Activated CD8-positive, alpha-beta T cell treated with anti-CD3 and anti-CD28 coated beads for 36 hours (primary cell): ENCODE measurements around the gene CTXND1. TPM values are rescaled to one million over a fixed set of nuclear protein-coding genes. Genes with fewer than 3 reads are reported as not detected.

Experiments used
- ATAC-seq: fragments of 200-7000 bp; cut with Tn5 transposase; one replicate; pipeline ENCODE4 v1.10.0; 2021; ENCODE audit warnings: mild to moderate bottlenecking, moderate library complexity
- CTCF ChIA-PET: fragments of 350-600 bp; sonication (Branson Sonifier 250); formaldehyde crosslinking; loops from one replicate; lab custom pipeline; 2021; ENCODE audit warnings: antibody characterized with exemption; lab: Charles Lee
- POLR2A ChIA-PET: fragments of 350-600 bp; sonication (Branson Sonifier 250); formaldehyde crosslinking; loops from one replicate; lab custom pipeline; 2021; ENCODE audit warnings: antibody characterized with exemption; lab: Charles Lee
- DNase-seq: peaks from one replicate; pipeline ENCODE4 v3.0.0-alpha.2; 2020
- H3K27ac Mint-ChIP-seq: one replicate; pipeline ENCODE4 v1.8.0; 2021; ENCODE audit warnings: mild to moderate bottlenecking, mixed read lengths
- H3K27me3 Mint-ChIP-seq: one replicate; pipeline ENCODE4 v1.8.0; 2021; ENCODE audit warnings: mixed read lengths
- H3K36me3 Mint-ChIP-seq: one replicate; pipeline ENCODE4 v1.8.0; 2021; ENCODE audit warnings: low read depth, mixed read lengths
- H3K4me1 Mint-ChIP-seq: one replicate; pipeline ENCODE4 v1.8.0; 2021; ENCODE audit warnings: low read depth, mixed read lengths
- H3K4me3 Mint-ChIP-seq: one replicate; pipeline ENCODE4 v1.8.0; 2021; ENCODE audit warnings: mild to moderate bottlenecking, moderate library complexity, mixed read lengths
- H3K9me3 Mint-ChIP-seq: one replicate; pipeline ENCODE4 v1.8.0; 2021; ENCODE audit warnings: mixed read lengths
- CTCF ChIP-seq: fragments of 200-600 bp; IDR thresholded peaks from one replicate; pipeline ENCODE4 v1.8.0; 2022; ENCODE audit warnings: antibody characterized with exemption, mild to moderate bottlenecking
- intact Hi-C: fragments of 100-400 bp; cut with micrococcal nuclease; formaldehyde crosslinking; loops from one replicate; pipeline ENCODE4 v1.10.0; 2022
- total RNA-seq, 2 experiments: library from RNA; stranded (reverse); gene quantifications; one replicate each; pipeline ENCODE4 v1.2.3, GENCODE V29; 2021

CTXND1 gene
- total RNA-seq, 2 experiments from 2014 or later: not detected

GRCh38 chr15:80231371-80231770 lies 20.6 kb downstream of the CTXND1 start:
- no peaks in the 10 kb centered on the region for H3K9me3 Mint-ChIP-seq
- no peaks in the 10 kb centered on the region for H3K4me1 Mint-ChIP-seq
- ATAC-seq (no peak), DNase-seq (no peak)
- TF ChIP-seq CTCF: no peak
- H3K27ac Mint-ChIP-seq: no peak overlapping the region
- peaks cover 30% of the 10 kb centered on the region for H3K27me3 Mint-ChIP-seq
- CTCF ChIA-PET: interaction anchor here (0.7 to 0.9 kb wide), 2 partner anchors 9 to 378 kb away, joined by 3 read pairs; no protein-coding TSS in a partner anchor
- H3K36me3 Mint-ChIP-seq: no peaks in the 10 kb centered on the region
- intact Hi-C loops: no loop called here
- H3K4me3 Mint-ChIP-seq: no peak overlapping the region
- POLR2A ChIA-PET: no interaction called here

GRCh38 chr15:80228959-80229610 lies 22.9 kb downstream of the CTXND1 start:
- CTCF ChIA-PET: no interaction called here
- no peak overlapping the region for H3K27ac Mint-ChIP-seq
- no peak overlapping the region for H3K4me3 Mint-ChIP-seq
- no peaks in the 10 kb centered on the region for H3K4me1 Mint-ChIP-seq
- H3K36me3 Mint-ChIP-seq: no peaks in the 10 kb centered on the region
- TF ChIP-seq CTCF: no peak
- peaks cover 35% of the 10 kb centered on the region for H3K27me3 Mint-ChIP-seq
- intact Hi-C loops: no loop called here
- POLR2A ChIA-PET: no interaction called here
- no peaks in the 10 kb centered on the region for H3K9me3 Mint-ChIP-seq
- DNase-seq (no peak), ATAC-seq (no peak)

GRCh38 chr15:80219955-80220354 lies 32.1 kb downstream of the CTXND1 start:
- DNase-seq (no peak), ATAC-seq (no peak)
- Mint-ChIP-seq H3K27ac (no peak overlapping the region), H3K4me1 (no peaks in the 10 kb centered on the region), H3K4me3 (no peak overlapping the region), H3K27me3 (peaks cover 11% of the 10 kb centered on the region), H3K36me3 (no peaks in the 10 kb centered on the region), H3K9me3 (no peaks in the 10 kb centered on the region)
- intact Hi-C loops: no loop called here
- POLR2A ChIA-PET: no interaction called here
- TF ChIP-seq CTCF: no peak
- CTCF ChIA-PET: no interaction called here

GRCh38 chr15:80217327-80217900 lies 34.6 kb downstream of the CTXND1 start:
- TF ChIP-seq CTCF: no peak
- no peak overlapping the region for H3K4me3 Mint-ChIP-seq
- H3K36me3 Mint-ChIP-seq: no peaks in the 10 kb centered on the region
- ChIA-PET CTCF (no interaction called here), POLR2A (no interaction called here)
- H3K9me3 Mint-ChIP-seq: no peaks in the 10 kb centered on the region
- H3K27ac Mint-ChIP-seq: no peak overlapping the region
- peaks cover 14% of the 10 kb centered on the region for H3K27me3 Mint-ChIP-seq
- ATAC-seq: no peak
- intact Hi-C loops: no loop called here
- no peak for DNase-seq
- no peaks in the 10 kb centered on the region for H3K4me1 Mint-ChIP-seq

GRCh38 chr15:80216911-80217310 lies 35.1 kb downstream of the CTXND1 start:
- Mint-ChIP-seq H3K36me3 (no peaks in the 10 kb centered on the region), H3K27ac (no peak overlapping the region), H3K4me1 (no peaks in the 10 kb centered on the region), H3K9me3 (no peaks in the 10 kb centered on the region), H3K27me3 (peaks cover 14% of the 10 kb centered on the region), H3K4me3 (no peak overlapping the region)
- no peak for DNase-seq
- no peak for TF ChIP-seq CTCF
- POLR2A ChIA-PET: no interaction called here
- CTCF ChIA-PET: no interaction called here
- no peak for ATAC-seq
- intact Hi-C loops: no loop called here
